Measurements from ENCODE around the gene HS6ST1.

- TF ChIP-seq CTCF (conservative IDR thresholded peaks at IDR 0.05; ENCODE audit: low read depth, low read length) = no peak
- TF ChIP-seq EZH2 (IDR thresholded peaks at IDR 0.05; ENCODE audit: low read length, unreplicated experiment) = no peak
Observed at GRCh38 chr2:128326346-128326745, 7.7 kb upstream of the HS6ST1 start.

Data from PC-3 (cell line).